NCI-H128 (cell line): ENCODE measurements around the gene MACF1.
"Not testable (repeated sequence)": the region's sequence is repeated elsewhere in the genome, so short reads cannot be mapped to it uniquely, and the experiment has no call there.

ENCODE experiments used
- DNase-seq: peaks from one replicate; lab custom pipeline; 2025; ENCODE audit not compliant: unreplicated experiment; lab: John Stamatoyannopoulos, UW

MACF1 gene

GRCh38 chr1:39204441-39205081, at the start of gene MACF1:
Gene MACF1 (plus strand): TSS chr1:39204695. CDS start chr1:39205023, 328 bp downstream.
- DNase-seq, result no peak

GRCh38 chr1:39157304-39157703, 47.2 kb upstream of the MACF1 start:
- DNase-seq, result no peak

GRCh38 chr1:39158327-39159086, 46.0 kb upstream of the MACF1 start:
- DNase-seq, result no peak

GRCh38 chr1:39159224-39160036, 45.1 kb upstream of the MACF1 start:
- no peak for DNase-seq

GRCh38 chr1:39160703-39161102, 43.8 kb upstream of the MACF1 start:
- DNase-seq, result no peak

- DNase-seq, result not testable (repeated sequence)
These were observed 42.7 kb upstream of the MACF1 start for GRCh38 chr1:39161811-39162210.

GRCh38 chr1:39163469-39163868, 41.0 kb upstream of the MACF1 start:
- DNase-seq, result no peak

- no peak for DNase-seq
These were observed 40.2 kb upstream of the MACF1 start for GRCh38 chr1:39164256-39164655.

- DNase-seq, result no peak
These were observed 39.4 kb upstream of the MACF1 start for GRCh38 chr1:39165049-39165448.

- no peak for DNase-seq
These were observed 39.0 kb upstream of the MACF1 start for GRCh38 chr1:39165488-39165887.

GRCh38 chr1:39167632-39168209, 36.8 kb upstream of the MACF1 start:
- DNase-seq, result no peak

- no peak for DNase-seq
These were observed 36.0 kb upstream of the MACF1 start for GRCh38 chr1:39168301-39169080.

GRCh38 chr1:39170731-39171667, 33.5 kb upstream of the MACF1 start:
- peak; percentile 72 for DNase-seq

- no peak for DNase-seq
These were observed 31.1 kb upstream of the MACF1 start for GRCh38 chr1:39173119-39173994.

GRCh38 chr1:39173995-39174380, 30.5 kb upstream of the MACF1 start:
- no peak for DNase-seq

GRCh38 chr1:39174390-39175081, 30.0 kb upstream of the MACF1 start:
- DNase-seq, result no peak

GRCh38 chr1:39177706-39178105, 26.8 kb upstream of the MACF1 start:
- DNase-seq, result no peak
